HG03378 (cell line): ENCODE data around the gene TCHHL1.
"Not testable (repeated sequence)": the region's sequence is repeated elsewhere in the genome, so short reads cannot be mapped to it uniquely, and the experiment has no call there.

Experiments used
- ATAC-seq: cut with Tn5 transposase; IDR thresholded peaks from one replicate; pipeline ENCODE4 v1.9.1; 2021; ENCODE audit warnings: mild to moderate bottlenecking, moderate library complexity; ENCODE audit not compliant: unreplicated experiment

Gene TCHHL1

DNA sequence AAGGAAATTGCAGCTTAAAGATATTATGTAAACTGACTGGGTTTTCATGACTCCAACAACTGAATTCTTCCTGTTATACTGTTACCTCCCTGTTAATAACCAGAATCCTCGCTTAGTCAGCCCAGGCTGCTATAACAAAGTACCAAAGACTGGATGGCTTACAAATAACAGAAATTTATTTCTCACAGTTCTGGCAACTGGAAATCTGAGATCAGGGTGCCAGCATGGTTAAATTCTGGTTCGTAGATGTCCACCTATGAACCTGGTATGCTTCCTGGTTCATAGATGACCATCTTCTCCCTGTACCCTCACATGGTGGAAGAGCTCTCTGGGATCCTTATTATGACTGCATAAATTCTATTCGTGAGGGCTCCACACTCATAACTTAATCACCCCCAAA, 8.1 kb upstream of the TCHHL1 start:
- ATAC-seq, result no peak

DNA sequence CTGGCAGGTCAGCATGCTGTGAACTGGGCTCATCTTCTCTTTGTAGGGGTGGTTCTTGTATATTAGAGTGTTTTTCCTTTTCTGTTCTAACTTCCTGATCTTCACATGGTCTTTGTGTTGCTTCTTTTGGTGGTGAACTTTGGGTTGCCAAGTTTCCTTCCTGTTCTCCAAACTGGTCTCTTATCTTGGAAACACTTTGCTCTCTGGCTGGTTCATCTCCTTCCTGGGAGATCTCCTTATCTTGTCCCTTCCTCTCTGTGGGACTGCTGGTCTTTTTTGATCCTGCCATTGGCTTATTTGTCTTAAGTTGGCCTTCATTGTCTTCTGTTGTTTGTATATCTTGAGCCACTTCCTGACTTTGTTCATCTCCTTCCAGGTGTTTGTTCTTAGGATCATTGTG, 2.1 kb downstream of the TCHHL1 start:
- ATAC-seq, result no peak

DNA sequence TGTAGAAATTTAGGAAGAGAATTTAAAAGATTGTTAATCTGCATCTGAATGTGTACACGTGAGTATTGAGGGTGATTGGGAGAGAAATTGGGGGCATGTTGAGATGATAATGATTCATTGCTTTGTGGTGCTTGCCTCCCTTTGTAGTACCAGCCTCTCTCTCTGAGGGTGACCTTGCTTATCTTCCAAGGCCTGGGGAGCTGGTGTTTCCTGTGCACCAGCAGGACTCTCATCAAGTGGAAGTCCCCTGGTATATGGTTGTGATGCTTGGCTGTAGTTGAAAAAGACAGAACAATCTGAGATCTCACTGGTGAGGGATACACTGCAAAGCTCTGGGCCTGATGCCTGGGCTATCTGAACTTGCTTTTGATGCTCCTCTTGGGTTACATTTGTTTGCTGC, 4.0 kb downstream of the TCHHL1 start:
- ATAC-seq, result no peak

DNA sequence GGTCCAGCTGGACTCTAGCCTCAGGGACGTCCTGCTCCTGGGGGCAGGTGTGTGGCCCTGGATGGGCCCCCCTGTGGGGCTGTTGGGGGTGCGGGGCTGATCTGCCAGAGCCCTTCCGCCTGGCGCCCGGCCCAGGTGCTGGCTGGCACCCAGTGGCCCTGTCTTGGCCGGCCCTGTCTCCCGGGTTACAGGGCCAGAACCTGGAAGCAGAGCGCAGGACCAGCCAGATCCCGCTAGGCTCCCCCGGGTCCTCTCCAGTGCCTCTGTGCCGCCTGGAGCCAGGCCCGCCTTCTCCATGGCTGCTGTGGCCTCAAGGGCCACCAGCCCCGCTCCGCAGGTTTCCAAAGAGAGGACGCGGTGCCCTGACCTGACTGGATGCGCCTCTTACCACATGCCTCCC, 7.8 kb downstream of the TCHHL1 start:
- ATAC-seq, result not testable (repeated sequence)

DNA sequence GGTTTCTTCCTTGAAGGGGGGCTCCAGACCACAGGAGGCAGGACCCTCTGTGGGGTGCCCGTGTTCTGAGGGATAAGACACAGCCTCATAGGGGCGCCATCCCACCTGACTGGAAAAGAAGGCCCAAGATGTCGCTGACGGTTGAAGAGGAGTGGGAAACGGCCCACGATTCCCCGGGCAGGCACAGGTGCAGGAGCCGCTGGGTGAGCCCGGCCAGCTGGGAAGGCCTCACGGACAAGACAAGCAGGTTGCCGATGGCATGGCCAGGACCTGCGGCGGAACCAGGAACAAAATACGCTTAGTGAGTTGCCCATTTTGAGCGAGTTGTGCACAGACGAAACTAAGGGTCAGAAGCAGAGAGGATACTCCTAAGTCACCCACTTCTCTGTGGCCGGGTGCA, 8.4 kb downstream of the TCHHL1 start:
- ATAC-seq, result not testable (repeated sequence)

DNA sequence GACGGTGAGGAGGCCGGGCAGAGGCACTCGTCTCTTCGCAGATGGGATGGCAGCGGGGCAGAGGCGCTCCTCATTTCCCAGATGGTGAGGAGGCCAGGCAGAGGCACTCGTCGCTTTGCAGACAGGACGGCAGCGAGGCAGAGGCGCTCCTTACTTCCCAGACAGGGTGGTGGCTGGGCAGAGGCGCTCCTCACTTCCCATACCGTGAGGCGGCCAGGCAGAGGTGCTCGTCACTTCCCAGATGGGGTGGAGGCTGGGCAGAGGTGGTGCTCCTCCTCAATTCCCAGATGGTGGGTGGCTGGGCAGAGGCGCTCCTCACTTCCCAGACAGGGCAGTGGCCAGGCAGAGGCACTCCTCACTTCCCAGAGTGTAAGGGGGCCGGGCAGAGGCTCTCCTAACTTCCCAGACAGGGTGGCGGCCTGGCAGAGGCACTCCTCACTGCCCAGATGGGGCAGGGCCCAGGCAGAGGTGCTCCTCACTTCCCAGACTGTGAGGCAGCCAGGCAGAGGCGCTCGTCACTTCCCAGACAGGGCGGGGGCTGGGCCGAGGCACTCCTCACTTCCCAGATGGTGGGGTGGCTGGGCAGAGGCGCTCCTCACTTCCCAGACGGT, 9.9 kb downstream of the TCHHL1 start:
- ATAC-seq, result no peak

DNA sequence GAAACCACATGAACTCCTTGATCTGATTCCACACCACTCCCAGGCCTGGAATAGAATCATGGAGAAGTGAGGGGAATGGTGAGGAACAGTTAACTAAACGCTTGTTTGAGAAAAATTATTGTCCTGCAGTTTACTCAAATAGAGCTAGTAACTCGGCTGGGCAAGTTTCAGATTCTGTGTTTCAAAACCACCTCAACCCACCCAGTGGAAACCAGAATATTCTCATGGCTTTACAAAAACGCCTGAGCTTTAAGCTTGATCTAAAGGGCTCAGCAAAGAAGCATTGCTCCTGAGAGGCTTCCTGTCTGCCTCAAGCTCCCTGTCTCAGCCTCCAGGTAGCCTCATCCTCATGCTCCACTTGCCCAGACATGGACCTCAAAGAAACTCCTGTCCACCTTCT, 16.6 kb downstream of the TCHHL1 start:
- ATAC-seq, result no peak

DNA sequence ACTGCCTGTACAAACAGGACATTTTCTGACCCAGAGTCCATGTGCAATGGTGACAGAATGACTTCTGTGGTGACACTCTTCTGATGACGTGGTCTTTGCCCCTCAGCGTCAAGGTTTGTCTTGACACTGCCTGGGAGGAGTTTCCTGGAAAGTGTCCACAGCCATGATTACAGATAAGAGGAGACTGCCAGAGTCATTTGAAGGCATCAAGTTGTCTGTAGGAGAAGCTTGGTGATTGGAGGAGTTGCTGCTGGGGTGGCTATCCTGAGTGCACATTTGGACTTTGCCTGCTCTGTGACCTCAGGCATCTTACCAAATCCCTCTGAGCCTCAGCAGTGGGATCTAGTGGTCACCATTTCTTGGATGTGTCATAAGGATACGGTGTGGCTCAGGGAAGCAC, 17.7 kb downstream of the TCHHL1 start:
- no peak for ATAC-seq

DNA sequence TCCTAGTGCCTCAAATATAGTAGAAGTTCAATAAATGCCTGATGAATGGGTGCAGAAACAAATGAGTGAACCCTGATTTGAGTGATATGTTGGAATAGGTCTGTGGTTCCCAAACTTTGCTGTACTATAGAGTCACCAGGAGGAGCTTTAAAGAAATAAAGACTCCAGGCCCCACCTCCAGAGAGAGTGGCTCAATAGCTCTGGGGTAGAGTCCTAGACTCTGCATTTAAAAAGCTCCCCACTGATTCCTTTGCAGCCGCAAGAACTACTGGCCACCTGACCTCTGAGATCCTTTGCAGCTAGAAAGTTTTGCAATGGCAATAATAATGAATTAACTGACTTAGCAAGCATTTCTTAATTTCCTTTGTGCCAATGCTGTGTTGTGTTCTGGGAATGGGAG, 20.9 kb downstream of the TCHHL1 start:
- ATAC-seq, result no peak

DNA sequence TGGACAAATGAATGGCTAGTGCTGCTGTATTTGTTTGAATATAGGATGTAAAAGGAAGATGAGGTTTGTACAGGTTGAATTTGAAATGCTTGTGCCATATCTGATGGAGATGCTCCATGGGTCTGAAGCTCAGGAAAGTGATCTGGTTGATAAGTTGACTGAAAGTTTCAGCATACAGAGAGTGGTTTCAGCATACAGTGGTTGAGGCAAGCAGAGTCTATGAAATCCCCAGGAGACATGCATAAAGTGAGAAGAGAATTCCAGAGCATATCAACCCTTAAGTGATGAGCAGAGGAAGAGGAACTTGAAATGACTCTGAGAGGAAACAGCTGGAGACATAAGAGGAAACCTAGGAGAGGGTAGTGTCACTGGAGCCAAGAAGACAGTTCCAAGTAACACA, 21.7 kb downstream of the TCHHL1 start:
- ATAC-seq, result no peak

DNA sequence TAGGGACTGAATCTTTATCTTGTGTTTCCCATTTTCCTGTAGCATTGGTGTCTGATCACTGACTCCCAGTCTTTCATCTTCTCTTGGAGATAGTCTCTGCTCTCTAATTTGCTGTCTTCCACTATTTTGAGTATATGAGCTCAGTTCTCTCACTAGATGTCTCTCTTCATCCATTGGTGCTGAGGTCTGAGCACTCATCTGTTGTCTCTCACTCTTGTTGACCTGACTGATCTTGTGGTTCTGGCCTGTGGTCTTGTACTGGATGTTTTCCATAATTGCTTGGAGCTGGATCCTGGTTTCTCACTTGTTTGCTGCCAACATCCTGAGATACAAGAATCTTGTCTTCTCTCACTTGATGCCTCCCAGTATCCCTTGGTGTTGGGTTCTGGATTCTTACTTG, 26.9 kb downstream of the TCHHL1 start:
- ATAC-seq, result no peak

DNA sequence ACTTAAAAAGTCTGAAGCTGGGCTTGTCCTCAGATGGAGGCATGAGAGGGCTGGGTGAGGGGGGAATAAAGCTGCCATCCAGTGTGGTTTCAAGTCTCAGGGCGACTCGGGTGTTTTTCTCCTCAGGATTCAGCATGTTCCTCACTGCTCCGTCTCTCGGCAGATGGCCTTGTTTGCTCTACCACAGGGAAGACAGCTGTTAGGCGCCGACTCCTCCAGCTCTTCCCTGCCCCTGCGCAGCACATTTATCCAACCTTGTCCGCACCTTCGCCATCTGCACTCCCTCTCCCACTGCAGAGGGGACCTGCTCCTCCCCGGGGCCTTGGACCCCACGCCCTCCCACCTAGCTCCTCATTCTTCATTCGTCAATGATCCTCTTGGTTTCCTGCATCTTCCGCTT, 35.5 kb downstream of the TCHHL1 start:
- no peak for ATAC-seq

DNA sequence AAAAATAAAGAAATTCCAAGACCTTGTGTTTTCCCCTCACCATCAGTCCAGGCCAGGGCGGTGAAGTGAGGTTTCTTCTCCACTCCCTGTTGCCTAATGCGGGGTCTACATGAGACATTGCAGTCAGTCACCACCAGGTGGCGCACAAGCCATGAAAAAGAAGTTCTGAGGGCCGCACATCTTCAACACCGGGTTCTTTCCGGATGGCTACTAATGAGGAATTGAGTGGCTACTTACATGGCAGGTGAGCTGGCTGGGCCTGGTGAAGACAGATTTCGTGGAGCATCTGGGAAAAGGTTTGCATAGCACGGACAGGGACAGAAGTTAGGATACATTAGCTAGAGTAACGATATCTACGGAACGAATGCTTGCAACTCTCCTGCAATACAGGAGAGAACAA, 36.3 kb downstream of the TCHHL1 start:
- no peak for ATAC-seq

DNA sequence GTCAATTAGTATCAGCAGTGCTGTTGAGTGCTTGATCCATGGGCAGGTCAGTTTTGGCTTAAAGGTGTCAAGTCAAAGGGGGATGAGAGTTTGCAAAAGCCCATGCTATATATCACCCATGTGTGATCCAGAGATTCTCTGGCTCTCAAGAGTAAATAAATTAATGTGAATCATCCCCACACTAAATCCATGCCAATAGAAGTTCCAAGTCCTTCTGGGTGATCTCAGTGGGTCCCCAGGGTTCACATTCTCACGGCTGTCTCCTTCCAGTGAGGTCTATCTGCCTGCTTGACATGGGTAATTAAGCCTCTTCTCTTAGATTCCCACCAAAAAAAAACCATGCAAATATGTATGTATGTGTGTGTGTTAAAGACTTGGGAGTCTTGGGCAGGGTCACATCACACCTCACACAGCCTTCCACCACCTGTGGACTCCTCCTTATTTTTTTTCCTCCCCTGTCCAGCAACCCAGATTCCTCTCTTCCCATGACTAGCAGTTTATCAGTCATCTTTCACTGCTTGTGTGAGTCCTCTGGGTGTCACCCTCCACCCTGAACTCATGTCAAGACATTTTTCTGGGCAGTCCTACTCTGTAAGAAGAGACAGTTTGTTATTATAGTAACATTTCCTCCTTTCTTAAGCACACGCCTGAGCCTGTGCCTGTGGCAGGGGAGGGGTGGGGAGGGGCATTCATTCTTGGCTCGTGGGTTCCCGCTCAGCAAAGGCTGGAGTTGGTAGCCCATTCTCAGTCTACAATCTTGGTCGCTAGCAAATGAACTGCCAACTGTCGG, 37.8 kb downstream of the TCHHL1 start:
- ATAC-seq, result no peak

DNA sequence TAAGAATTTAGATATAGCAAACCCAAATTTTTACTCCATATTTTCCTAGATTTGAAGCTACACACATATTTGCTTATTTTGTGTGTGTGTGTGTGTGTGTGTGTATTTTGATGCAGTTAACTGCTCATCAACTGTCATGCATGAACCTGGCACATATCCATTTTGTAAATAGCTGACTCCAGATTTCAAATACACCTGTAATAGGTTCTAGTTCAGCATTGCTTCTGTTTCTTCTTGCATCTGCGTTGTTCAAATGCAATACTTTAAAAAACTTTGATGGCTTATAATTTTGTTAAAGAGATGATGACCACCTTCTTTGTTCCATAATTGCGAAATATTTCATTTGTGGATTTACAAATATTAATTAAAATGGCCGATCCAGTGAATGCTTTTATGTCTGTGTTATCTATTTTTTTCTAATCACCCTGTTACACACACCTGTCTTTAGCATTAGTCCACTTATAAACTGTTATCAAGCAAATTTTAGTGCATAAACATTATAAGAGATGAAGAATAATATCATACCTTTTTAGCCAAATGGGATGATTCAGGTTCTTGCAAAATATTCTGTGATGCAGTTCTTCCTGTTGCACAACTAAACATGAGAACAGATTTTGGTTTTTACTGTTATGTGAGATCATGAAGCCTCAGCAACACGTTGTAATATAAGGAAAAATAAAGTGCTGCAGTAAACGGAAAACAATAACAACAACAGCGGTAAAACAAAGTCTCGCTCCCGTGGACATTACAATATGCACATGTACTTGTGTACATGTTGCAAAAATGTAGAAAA, 39.4 kb downstream of the TCHHL1 start:
- no peak for ATAC-seq

DNA sequence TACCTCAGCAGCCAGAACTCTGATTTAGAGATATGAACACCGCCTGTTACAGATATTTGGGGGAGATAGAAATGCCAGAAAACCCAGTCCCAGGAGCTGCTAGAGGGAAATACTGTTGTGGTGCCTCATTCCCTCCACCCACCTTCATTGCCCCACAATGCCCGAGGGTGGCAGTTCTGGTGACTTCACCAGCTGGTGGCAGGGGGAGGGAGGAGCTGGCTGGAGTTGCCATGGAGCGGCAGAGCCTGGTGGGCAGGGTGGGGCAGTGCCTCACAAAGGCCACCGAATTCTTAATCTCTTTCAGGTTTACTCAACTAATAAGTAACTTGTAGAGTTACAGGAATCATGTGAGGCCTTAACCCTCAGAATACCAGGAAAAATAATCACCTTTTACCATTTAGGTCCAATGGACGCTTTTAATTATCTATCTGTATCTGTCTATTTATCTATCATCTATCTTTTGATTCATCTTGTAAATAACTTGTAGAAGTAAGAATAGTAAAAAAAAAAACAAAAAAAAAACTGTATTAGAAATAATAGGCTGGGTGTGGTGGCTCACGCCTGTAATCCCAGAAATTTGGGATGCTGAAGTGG, 40.4 kb downstream of the TCHHL1 start:
- no peak for ATAC-seq

DNA sequence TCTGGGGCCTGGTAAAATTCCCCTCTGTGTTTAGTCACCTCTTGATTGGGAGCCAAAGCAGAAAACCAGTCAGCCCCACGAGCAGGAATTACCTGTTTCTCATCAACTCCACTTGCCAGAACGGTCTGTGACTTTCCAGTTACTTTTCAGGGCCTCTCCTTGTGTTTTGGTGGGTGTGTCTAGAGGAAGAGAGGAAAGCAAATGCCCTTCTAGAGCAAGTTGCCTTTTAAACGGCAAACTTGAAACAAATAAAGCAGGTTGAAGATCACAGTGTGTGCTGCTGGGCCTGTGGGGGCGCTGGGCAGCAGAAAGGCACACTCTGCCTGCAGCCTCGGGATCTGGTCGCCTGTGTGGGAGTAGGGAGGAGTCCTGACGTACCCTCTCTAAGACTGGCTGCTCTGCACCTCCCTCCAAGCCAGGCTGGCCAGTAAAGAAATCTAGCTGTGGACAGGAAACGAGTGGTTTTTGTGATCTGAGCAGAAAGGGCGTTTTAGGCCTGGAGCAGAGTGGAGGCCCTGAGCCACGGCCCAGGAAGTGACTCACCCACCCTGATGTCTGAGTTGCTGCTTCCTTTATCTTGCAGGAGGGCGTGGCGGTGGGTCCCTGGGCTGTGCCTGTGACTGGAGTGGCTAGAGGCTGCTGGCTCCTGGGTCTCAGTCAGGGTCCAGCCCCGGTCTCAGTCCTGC, 41.0 kb downstream of the TCHHL1 start:
- peak; percentile 97 for ATAC-seq

DNA sequence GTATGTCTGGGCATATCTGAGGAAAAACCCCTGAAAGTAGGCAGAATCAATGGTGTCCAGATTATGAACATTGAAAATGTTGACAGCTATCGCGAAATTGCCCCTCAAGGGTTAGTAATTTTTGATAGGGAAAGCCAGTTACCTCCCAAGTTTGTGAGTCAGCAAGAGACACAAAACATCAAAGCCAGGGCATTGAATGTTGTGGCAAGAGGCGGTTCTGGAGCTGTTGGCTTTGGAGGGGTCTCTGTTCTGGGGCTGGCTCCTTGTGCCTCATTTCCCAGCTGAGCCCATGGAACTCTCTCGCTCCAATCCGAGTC, 41.5 kb downstream of the TCHHL1 start:
- ATAC-seq, result no peak

DNA sequence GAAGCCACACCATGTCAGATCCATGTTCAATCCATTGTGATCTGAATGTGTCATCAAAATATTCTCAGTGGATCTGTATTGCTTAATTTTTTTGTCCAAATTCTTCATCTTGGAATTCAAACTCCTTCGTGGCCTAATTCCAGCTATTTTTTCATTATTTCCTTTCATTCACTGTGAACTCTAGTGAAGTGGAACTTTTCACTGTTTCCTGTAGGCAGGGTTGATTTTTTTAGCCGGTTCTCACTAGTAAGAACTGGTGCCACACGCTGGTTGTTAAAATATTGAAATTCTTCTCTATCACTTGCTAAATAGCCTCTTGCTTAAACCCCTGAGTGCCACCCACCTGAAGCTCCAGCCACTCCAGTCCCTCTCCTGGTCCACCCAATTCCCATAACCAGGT, 44.5 kb downstream of the TCHHL1 start:
- no peak for ATAC-seq

DNA sequence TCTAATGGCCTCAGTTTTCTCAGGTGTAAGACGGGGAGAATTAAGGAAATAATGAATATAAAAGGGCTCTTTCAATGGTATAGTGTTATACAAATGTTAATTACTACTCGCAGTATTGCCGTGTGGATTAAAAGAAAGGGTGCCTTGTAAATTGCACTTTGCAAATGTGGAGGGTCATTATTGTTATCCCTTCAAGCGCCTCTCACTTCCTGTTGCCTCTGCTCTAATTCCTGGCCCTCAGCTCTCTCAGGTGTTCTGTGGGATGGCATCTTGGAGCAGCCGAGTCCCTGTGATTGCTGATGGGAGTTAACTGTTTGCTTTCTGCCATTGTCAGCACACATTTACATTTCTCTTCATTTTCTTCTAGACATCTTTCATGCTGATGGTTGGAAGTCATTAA, 45.0 kb downstream of the TCHHL1 start:
- no peak for ATAC-seq

DNA sequence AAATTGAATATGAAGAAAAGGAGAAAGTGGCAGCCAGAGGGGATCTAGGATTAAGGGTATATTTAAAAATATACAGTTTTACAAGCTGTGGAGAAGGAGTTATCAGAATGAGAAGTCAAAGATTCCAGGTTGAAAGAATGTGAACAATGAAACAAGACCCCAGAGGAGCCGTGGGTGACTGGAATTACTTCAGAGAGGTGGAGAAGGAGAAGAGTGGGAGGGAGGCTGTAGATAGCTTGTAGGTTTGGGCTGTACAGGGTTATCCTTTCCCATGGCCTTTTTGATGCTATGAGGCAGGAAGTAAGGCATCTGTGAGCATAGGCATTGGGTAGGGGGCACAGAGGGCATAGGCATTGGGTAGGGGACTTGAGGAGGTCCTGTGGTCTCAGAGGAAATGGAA, 46.8 kb downstream of the TCHHL1 start:
- ATAC-seq, result no peak
